ENCODE data around the gene EXOC3L4.

EXOC3L4 gene

GRCh38 chr14:103127356-103127755 is 32.8 kb downstream of the EXOC3L4 start:
- TF ChIP-seq, protein P1, sequence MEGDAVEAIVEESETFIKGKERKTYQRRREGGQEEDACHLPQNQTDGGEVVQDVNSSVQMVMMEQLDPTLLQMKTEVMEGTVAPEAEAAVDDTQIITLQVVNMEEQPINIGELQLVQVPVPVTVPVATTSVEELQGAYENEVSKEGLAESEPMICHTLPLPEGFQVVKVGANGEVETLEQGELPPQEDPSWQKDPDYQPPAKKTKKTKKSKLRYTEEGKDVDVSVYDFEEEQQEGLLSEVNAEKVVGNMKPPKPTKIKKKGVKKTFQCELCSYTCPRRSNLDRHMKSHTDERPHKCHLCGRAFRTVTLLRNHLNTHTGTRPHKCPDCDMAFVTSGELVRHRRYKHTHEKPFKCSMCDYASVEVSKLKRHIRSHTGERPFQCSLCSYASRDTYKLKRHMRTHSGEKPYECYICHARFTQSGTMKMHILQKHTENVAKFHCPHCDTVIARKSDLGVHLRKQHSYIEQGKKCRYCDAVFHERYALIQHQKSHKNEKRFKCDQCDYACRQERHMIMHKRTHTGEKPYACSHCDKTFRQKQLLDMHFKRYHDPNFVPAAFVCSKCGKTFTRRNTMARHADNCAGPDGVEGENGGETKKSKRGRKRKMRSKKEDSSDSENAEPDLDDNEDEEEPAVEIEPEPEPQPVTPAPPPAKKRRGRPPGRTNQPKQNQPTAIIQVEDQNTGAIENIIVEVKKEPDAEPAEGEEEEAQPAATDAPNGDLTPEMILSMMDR (IDR thresholded peaks at IDR 0.05; ENCODE audit: extremely low read depth, missing control alignments), result no peak
- no peak for DNase-seq (ENCODE audit: low spot score)

DNA sequence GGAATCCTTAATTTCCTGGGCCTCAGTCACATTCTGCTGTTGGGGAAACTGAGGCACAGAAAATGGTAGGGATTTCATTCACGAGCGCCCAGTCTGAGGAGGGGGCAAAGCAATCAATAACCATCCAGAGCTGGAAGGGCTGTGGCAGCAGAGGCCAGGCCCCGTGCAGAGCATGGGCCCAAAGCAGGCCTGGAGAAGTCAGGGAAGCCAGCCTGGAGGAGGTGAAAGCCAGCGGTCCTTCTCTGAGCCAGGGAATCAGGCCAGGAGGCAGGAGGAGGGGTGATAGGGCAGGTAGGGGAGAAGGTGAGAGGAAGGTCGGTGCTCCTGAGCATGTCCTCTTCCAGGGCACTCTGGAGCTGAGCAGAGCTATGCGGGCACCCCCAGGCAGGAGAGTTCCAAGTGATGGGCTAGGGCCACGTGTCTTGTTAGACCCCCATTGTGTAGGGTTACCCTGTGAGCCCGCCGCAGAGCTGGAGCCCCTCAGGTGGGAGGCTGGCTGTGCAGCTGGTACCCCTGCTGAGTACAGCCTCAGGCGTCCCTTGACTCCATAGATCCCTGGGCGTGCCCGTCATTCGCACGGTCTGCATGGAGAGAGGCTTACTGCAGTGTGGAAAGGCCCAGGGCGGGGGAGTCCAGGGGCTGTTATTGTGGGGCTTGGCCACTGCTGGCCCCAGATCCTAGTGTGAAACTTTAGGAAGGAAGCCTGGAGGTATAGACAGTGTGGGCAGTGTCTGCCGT is 33.5 kb downstream of the EXOC3L4 start:
- TF ChIP-seq, protein P1 (IDR thresholded peaks at IDR 0.05; ENCODE audit: extremely low read depth, missing control alignments), result no peak
- DNase-seq (ENCODE audit: low spot score), result no peak

DNA sequence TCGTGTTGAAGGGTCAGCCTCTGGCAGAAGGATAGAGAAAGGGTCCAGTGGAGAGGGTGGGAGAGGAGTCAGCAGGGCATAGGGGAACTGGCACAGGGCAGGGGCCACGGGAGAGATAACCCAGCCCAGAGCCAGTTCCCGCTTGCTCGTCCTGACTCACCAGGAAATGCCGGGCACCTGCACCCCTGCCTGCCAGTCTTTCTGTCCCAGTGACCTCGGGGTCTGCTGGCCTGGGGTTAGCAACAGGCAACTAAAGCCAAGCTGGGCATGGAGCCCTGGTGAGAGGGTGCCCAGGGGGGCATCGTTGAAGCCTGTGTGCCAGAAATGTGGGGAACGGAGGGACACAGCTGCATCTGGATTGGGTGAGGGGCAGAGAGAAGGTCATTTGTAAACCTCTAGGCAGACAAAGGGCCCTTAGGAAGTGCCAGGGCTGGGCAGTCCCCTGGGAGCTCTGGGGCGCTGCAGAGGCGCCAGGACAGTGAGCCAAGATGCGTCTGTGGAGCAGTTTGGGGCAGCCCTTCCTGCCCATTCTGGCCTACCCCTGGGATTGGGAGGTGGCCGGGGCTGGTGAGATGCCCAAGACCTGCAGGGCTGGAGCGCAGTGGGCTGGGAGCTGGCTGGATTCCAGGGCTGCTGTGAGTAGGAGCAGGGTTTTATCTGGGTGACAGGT is 34.2 kb downstream of the EXOC3L4 start:
- TF ChIP-seq, protein P1 (IDR thresholded peaks at IDR 0.05; ENCODE audit: extremely low read depth, missing control alignments), result no peak
- no peak for DNase-seq (ENCODE audit: low spot score)

DNA sequence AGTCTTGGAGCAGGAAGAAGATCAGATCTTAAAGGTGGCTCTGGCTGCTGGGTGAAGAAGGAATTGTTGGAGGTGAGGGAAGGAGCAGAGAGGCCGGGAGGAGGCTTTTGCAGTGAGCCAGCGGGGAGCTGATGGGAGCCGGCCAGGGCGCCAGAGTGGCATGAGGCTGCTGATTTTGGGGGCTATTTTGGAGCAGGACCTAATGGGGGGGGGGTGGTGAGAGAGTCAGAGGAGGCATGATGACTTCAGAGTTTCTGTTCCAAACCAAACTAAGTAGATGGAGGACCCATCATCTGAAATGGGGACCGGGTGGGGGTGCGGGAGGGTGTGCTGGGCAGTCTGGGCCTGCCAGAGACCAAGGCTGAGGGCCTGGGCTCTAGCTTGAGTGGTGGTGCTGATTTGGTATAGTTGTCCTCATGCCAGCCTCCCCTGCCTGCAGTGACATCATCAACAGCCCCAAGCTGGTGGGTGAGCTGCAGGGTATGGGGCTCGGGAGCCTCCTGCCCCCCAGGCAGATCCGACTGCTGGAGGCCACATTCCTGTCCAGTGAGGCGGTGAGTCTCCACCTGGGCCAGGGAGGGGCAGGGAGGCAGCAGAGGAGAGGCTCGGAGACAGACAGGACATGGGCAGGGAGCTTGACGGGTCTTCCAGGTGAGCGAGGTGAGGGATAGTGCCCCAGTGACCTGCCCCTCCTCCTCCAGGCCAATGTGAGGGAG is 34.9 kb downstream of the EXOC3L4 start:
- TF ChIP-seq, protein P1 (IDR thresholded peaks at IDR 0.05; ENCODE audit: extremely low read depth, missing control alignments), result no peak
- no peak for DNase-seq (ENCODE audit: low spot score)

DNA sequence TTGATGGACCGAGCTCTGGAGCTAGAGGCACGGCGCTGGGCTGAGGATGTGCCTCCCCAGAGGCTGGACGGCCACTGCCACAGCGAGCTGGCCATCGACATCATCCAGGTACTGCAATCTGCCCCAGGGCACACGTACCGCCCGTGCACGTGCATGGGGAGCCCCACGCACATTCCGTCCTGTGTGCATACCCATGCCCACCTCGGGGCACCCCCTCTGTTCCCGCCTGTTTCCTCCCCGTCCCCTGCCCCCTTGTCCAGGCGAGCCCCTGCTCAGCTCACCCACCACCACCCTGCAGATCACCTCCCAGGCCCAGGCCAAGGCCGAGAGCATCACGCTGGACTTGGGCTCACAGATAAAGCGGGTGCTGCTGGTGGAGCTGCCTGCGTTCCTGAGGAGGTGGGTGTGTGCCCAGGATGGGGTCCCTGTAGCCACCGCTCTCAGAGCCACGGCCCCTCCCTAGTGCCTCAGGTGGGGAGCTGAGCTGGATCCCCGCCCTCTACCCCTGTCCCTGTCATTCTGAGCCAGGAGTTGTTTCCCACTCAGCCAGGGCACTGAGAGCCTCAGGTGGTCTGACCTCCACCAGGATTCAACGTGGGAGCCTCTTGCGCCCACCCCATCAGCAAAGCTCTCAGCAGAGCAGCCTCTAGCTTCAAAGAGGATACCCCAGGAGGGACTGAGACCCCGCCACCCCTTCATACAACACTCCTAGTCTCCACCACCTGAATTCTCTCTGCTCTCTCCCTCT is 35.7 kb downstream of the EXOC3L4 start:
- DNase-seq (ENCODE audit: low spot score), result no peak
- TF ChIP-seq, protein P1 (IDR thresholded peaks at IDR 0.05; ENCODE audit: extremely low read depth, missing control alignments), result no peak

DNA sequence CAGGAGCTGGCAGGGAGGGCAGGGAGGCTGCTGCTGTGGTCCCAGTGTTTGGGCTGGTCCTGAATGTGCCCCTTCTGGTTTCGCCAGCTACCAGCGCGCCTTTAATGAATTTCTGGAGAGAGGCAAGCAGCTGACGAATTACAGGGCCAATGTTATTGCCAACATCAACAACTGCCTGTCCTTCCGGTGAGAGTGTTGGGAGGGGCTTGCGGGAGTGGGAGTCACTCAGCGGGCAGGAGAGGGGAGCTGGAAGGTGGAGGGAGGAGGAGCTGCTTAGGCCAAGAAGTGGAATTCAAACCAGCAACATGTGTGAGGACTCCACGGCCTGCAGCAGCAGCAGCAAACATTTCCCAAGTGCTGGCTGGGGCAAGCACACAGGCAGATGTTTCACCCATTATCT is 36.4 kb downstream of the EXOC3L4 start:
- TF ChIP-seq, protein P1 (IDR thresholded peaks at IDR 0.05; ENCODE audit: extremely low read depth, missing control alignments), result no peak
- no peak for DNase-seq (ENCODE audit: low spot score)
